GOT3 (cell line): ENCODE results near the gene CSTPP1.
"Not testable (repeated sequence)": the region's sequence is repeated elsewhere in the genome, so short reads cannot be mapped to it uniquely, and the experiment has no call there.

Experiments
- DNase-seq: peaks from one replicate; lab custom pipeline; 2025; ENCODE audit warnings: mixed read lengths; lab: John Stamatoyannopoulos, UW

Gene CSTPP1

GRCh38 chr11:47099918-47100315, 163.4 kb downstream of the CSTPP1 start:
- DNase-seq: no peak

DNA sequence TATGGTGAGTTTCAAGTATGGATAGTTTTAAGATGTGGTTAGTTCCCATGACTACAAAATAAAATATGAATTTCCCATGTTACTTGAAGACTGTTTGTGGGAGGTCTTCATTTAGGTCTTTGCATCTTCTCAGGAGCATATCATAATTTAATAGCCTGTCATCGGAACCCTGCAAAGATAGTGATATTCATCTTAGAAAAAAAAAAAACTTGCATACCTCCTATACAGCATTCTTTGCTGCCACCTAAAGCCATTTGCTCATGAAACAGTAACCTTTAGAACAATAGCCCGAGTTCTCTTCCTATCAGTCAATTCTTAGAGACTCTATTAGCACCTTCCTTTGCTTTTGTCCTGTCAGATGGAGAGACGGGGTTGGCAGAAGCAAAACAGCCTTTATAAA, 164.8 kb downstream of the CSTPP1 start:
- no peak for DNase-seq

- no peak for DNase-seq
Observed at GRCh38 chr11:47104261-47104950, 167.8 kb downstream of the CSTPP1 start.

GRCh38 chr11:47105541-47105940, 169.0 kb downstream of the CSTPP1 start:
- no peak for DNase-seq

- DNase-seq: no peak
Observed at GRCh38 chr11:47105974-47106373, 169.4 kb downstream of the CSTPP1 start.

- DNase-seq: no peak
Observed at GRCh38 chr11:47106798-47107411, 170.3 kb downstream of the CSTPP1 start.

GRCh38 chr11:47107744-47108143, 171.2 kb downstream of the CSTPP1 start:
- no peak for DNase-seq

DNA sequence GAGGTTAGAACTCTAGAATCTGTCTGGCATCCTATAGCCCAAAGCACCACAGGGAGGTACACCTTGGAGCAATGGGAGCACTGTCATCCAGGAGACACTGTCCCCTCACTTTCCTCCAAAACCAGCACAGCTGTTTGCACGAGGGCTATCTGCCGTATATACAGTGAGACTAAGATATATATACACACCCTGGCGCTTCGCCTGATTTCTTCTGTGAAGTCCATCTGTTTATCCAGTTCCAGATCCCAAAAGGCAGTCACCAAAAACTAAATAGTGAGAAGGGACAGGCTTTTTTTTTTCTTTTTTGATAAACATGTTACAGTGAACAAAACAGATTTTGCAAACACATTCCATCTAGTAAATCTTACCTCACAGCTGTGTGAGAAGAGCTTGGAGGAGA, 171.7 kb downstream of the CSTPP1 start:
- no peak for DNase-seq

DNA sequence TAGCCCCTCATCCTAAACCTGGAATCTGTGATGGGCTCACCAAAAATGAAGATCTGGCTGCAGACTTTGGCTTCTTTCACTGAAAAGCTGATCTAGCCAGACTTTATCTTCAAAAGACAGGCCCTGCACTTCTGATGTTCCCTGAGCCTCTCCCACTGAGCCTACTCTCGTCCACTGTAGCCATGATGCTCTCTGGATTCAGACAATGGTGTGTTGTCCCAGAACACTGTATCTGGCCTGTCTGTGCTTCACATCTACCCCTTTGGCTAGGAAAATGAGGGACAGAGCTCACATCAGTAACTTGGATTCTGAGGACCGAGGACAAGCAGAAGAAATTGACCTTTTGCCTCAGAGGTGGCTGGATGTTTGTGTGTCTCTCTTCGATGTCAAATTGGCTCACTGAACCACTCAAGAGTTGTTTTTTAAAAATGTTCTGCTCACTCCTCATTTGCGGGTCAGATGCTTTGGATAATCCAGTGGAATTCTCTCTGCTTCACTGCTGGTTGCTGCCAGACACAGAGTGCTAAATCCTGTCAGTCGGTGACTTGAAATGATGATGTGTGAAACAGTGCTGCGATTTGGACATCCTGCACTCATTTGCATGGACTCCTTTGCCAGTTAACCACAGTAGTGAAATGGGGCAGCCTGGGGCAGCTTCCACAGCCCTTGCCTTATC, 172.6 kb downstream of the CSTPP1 start:
- DNase-seq: no peak

- no peak for DNase-seq
Observed at GRCh38 chr11:47109727-47110246, 173.2 kb downstream of the CSTPP1 start.

DNA sequence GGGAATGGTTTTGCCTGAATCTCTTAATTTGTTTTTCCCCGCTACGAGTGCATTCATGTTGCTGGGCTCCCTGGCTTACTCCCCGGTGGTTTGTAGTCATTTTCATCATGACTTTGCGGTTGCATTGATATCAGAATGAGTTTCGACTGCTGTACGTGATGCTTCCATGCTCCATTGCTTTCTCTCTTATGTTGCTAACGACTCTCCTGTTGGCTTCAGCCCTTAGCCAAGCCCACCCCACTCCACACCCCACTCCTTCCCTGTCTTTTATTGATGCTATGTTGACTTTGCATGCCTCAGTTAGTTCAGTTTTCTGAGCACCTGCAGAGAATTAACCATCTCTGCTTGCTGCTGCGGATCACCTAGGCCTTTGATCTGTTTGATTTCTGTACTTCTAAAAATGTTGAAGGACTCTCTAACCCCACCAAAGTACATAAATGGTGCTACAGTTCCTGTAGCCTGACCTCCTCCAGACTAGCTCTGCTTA, 174.8 kb downstream of the CSTPP1 start:
- no peak for DNase-seq

GRCh38 chr11:47112941-47113340, 176.4 kb downstream of the CSTPP1 start:
- DNase-seq: not testable (repeated sequence)

DNA sequence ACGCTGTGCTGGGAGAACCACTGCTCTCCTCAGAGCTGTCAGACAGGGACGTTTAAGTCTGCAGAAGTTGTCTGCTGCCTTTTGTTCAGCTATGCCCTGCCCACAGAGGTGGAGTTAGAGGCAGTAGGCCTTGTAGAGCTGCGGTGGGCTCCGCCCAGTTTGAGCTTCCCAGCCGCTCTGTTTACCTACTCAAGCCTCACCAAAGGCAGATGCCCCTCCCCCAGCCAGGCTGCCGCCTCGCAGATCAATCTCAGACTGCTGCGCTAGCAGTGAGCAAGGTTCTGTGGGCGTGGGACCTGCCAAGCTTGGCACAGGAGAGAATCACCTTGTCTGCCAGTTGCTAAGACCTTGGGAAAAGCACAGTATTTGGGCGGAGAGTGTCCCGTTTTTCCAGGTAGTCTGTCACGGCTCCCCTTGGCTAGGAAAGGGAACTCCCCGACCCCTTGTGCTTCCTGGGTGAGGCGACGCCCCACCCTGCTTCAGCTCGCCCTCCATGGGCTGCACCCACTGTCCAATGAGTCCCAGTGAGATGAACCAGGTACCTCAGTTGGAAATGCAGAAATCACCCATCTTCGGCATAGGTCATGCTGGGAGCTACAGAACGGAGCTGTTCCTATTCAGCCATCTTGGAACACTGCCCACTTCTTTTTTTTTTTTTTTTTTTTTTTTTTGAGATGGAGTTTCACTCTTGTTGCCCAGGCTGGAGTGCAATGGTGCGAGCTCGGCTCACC, 182.6 kb downstream of the CSTPP1 start:
- DNase-seq: not testable (repeated sequence)

DNA sequence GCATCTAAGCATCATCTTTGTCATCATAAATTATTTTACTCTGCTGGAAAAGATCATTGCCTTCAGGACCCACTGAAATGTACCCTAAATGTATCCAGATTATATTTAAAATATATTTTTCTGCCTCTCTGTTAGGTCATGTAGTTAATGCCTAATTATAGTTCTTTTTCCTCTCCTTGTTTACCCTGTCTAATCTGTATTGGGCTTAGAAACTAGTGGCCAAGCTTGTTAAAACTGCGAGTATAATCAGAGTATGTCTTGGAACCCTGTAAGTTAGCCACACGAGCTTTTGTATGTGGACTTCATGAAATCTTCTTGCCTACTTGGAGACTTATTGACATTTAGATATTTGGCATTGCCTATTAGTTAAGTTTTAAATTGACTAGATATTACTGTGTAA, 184.5 kb downstream of the CSTPP1 start:
- DNase-seq: no peak

DNA sequence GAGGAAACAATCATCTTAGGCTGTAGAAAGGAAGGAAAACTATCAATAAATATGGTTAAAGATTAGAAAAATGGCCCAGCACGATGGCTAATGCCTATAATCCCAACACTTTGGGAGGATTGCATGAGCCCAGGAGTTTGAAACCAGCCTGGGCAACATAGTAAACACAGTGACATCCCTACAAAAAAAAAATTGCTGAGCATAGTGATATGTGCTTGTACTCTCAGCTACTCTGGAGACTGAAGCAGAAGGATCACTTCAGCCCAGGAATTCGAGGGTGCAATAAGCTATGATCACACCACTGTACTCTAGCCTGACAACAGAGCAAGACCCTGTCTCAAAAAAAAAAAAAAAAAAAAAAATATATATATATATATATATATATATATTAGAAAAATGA, 185.2 kb downstream of the CSTPP1 start:
- no peak for DNase-seq

DNA sequence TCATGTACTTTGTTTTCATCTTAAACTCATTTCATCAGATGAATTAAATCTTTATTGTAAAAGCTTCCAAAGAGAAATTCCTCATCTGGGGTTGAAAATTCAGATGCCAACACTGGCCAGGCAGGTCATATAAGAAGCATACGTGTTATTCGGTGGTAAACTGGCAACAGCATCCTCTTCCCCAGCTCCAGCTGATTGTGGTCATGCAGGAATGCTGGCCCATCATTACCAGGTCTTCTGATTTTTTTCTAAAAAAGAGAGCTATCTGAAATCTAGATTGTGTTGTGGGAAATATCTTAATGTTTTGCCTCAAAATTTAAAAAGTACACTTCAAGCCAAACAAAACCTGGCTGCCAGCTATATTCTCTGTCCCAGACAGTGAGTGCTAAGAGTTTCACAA, 186.5 kb downstream of the CSTPP1 start:
- no peak for DNase-seq

DNA sequence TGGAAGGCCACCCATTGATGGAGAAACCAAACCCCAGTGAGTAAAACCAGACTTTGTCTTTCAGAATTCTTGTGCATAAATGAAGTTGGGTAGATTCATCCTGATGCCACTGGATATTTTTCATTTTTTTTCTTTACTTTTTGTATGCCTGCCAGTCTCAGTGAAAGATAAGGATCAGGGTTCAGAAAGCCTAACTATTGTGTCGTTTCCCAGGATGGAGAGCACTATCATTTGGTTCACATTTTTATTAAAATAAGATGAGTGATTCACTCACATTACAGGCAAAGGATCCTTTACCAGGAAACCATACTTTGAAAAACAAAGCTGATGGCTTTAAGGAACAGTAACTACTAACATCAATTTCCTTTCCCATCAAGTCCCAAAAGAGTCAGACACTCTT, 188.1 kb downstream of the CSTPP1 start:
- DNase-seq: no peak

- DNase-seq: no peak
Observed at GRCh38 chr11:47125083-47125482, 188.5 kb downstream of the CSTPP1 start.

- no peak for DNase-seq
Observed at GRCh38 chr11:47127213-47127612, 190.7 kb downstream of the CSTPP1 start.

DNA sequence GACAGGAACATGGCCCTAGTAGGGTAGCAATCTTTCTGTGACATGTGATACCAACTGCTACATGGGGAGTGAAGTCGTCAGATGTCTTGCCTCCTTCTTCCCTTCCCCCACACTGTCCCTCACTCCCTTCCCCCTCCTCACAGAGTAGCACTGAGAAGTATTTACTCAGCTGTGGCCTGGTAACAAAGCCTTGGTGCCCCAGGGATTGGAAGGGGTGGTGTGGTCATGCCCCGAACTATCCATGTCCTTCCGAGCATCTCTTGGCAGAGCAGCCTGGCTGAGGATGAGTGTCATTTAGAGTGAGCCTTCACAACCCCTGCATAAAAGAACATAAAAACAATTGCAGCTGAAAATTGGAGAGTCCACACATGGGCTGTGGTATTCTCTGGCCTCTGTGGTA, 194.0 kb downstream of the CSTPP1 start:
- no peak for DNase-seq

DNA sequence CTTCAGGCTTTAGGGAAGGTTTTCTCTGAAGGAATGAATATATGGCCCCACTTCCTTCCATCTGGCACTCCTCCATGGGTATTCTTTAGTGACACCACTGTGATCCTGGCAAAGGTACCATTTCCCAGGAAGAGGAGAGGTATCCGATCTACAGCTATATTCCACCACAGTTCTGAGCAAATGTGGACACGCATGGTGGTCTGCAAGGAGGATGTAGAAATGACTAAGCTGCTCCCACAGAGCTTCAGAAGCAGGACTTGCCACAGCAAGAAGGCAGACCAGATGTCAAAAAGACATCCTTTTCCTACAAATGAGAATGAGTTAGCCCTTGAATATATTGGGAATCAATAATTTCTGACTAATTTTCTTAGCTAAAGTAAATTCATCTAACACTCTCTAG, 194.6 kb downstream of the CSTPP1 start:
- no peak for DNase-seq

- DNase-seq: no peak
Observed at GRCh38 chr11:47132490-47132889, 195.9 kb downstream of the CSTPP1 start.
